Measurements from ENCODE around the gene C17orf113.

The C17orf113 gene

GRCh38 chr17:42071810-42072209, 21.4 kb upstream of the C17orf113 start:
- no peak for DNase-seq

GRCh38 chr17:42068979-42069378, 18.6 kb upstream of the C17orf113 start:
- no peak for DNase-seq

- peak; percentile 21 for DNase-seq
Measured at GRCh38 chr17:42067371-42068091, 17.1 kb upstream of the C17orf113 start.

- DNase-seq: no peak
Measured at GRCh38 chr17:42065201-42065600, 14.8 kb upstream of the C17orf113 start.

- DNase-seq: no peak
Measured at GRCh38 chr17:42062681-42063080, 12.3 kb upstream of the C17orf113 start.

GRCh38 chr17:42061646-42062487, 11.5 kb upstream of the C17orf113 start:
- DNase-seq: no peak

GRCh38 chr17:42060231-42060630, 9.8 kb upstream of the C17orf113 start:
- DNase-seq: no peak

- DNase-seq: peak; percentile 13
Measured at GRCh38 chr17:42059815-42060214, 9.4 kb upstream of the C17orf113 start.

- DNase-seq: no peak
Measured at GRCh38 chr17:42058063-42058462, 7.7 kb upstream of the C17orf113 start.

- DNase-seq: no peak
Measured at GRCh38 chr17:42056635-42057034, 6.2 kb upstream of the C17orf113 start.

- DNase-seq: no peak
Measured at GRCh38 chr17:42055496-42055895, 5.1 kb upstream of the C17orf113 start.

GRCh38 chr17:42055027-42055426, 4.6 kb upstream of the C17orf113 start:
- no peak for DNase-seq

- DNase-seq: no peak
Measured at GRCh38 chr17:42053731-42054500, 3.5 kb upstream of the C17orf113 start.

- DNase-seq: no peak
Measured at GRCh38 chr17:42052346-42052877, 2.0 kb upstream of the C17orf113 start.

- no peak for DNase-seq
Measured at GRCh38 chr17:42051645-42052044, 1.2 kb upstream of the C17orf113 start.

GRCh38 chr17:42051013-42051400, 606 bp upstream of the C17orf113 start:
- no peak for DNase-seq

- DNase-seq: no peak
Measured at GRCh38 chr17:42049834-42050392, 488 bp downstream of the C17orf113 start.

GRCh38 chr17:42047343-42047742, 3.1 kb downstream of the C17orf113 start:
- DNase-seq: no peak

GRCh38 chr17:42045719-42046118, 4.7 kb downstream of the C17orf113 start:
- no peak for DNase-seq

GRCh38 chr17:42042598-42043319, 7.6 kb downstream of the C17orf113 start:
- no peak for DNase-seq

GRCh38 chr17:42041619-42042018, 8.8 kb downstream of the C17orf113 start:
- DNase-seq: no peak

GRCh38 chr17:42040818-42041217, 9.6 kb downstream of the C17orf113 start:
- no peak for DNase-seq

All from MV-4-11 (cell line).